ENCODE results near the gene ZCCHC24. TPM values are rescaled to one million over a fixed set of nuclear protein-coding genes. Genes with fewer than 3 reads are reported as not detected.

ZCCHC24 gene
- total and polyA plus RNA-seq, 2 of the 8 experiments (the other 6 are each of a cell fraction or from before 2014, with no cell fraction given) = 3.9 to 6.9 TPM

- DNase-seq (ENCODE audit: low read depth in 1 of 2, low spot score in 2 of 2) (no peak), FAIRE-seq (no peak)
- H3K4me3 ChIP-seq (ENCODE audit: extremely low read depth in 1 of 4, insufficient read depth in 2 of 4, low read depth in 3 of 4, low read length in 4 of 4) = no peak overlapping the region
- no peaks in the 10 kb centered on the region for H3K23me2 ChIP-seq (ENCODE audit: low read depth, low read length)
- no peak overlapping the region for H2AFZ ChIP-seq (ENCODE audit: low read length)
- H4K91ac ChIP-seq (replicated peaks; ENCODE audit: insufficient read length, low read length) = no peak overlapping the region
- no peaks in the 10 kb centered on the region for H3K9me3 ChIP-seq (ENCODE audit: insufficient read depth in 2 of 2, low read depth in 1 of 2, low read length in 1 of 2)
- H3K14ac ChIP-seq (ENCODE audit: insufficient read length) = no peak overlapping the region
- no peak overlapping the region for H3K27ac ChIP-seq (ENCODE audit: low read depth, low read length)
- no peak overlapping the region for H2BK15ac ChIP-seq (ENCODE audit: low read length)
- no peak overlapping the region for H3K18ac ChIP-seq (ENCODE audit: extremely low read depth, low read length)
- H4K20me1 ChIP-seq (replicated peaks in 1 of 2; ENCODE audit: control insufficient read depth in 1 of 2, insufficient read depth in 2 of 2, low read length in 2 of 2) = no peaks in the 10 kb centered on the region
- ChIA-PET CTCF (ENCODE audit: partially characterized antibody) (interaction anchor here (1.3 to 5.8 kb wide), 6 partner anchors 9 to 85 kb away, joined by 3 to 33 read pairs (median 5); no protein-coding TSS in a partner anchor), POLR2A (ENCODE audit: partially characterized antibody) (interaction anchor here (0.6 kb wide), 1 partner anchor 13 kb away, joined by 4 read pairs; no protein-coding TSS in a partner anchor)
- 88% methylated on average over 1 of the region's 1 CpG; no CpG with 5 or more reads in 1 of the 2 experiments for WGBS, 2 experiments (ENCODE audit: extremely low coverage in 1 of 2, insufficient coverage in 1 of 2, insufficient read length in 1 of 2, insufficient replicate concordance in 2 of 2, low coverage in 1 of 2, low lambda C conversion rate in 2 of 2, missing lambda C conversion rate in 1 of 2)
- H3K27me3 ChIP-seq (replicated peaks in 1 of 4; ENCODE audit: control insufficient read depth in 3 of 4, extremely low read depth in 1 of 4, insufficient read depth in 3 of 4, low read length in 3 of 4) = no peaks in the 10 kb centered on the region; a peak in 1 of 7 replicates
- no peaks in the 10 kb centered on the region for H3K79me2 ChIP-seq (ENCODE audit: control insufficient read depth in 1 of 2, insufficient read depth in 2 of 2, low read length in 2 of 2)
- no peaks in the 10 kb centered on the region for H3K4me1 ChIP-seq (replicated peaks in 1 of 4; ENCODE audit: control insufficient read depth in 3 of 4, insufficient read depth in 4 of 4, low read length in 3 of 4)
- H3K4me2 ChIP-seq (ENCODE audit: insufficient read depth in 1 of 2, low read depth in 2 of 2, low read length in 2 of 2) = no peak overlapping the region
- H4K5ac ChIP-seq (ENCODE audit: insufficient read length, low read depth, low read length) = no peak overlapping the region
- no peak overlapping the region for H3K23ac ChIP-seq (ENCODE audit: insufficient read length)
- H3K36me3 ChIP-seq (ENCODE audit: control insufficient read depth in 2 of 4, insufficient read depth in 4 of 4, low read length in 3 of 4) = no peaks in the 10 kb centered on the region
- no peak overlapping the region for H2BK120ac ChIP-seq (replicated peaks; ENCODE audit: low read depth, low read length)
- H3K9ac ChIP-seq (replicated peaks in 1 of 4; ENCODE audit: extremely low read depth in 1 of 4, low read depth in 3 of 4, low read length in 3 of 4) = no peak overlapping the region
- no peak overlapping the region for H2BK20ac ChIP-seq (ENCODE audit: low read length)
- no peaks in the 10 kb centered on the region for H3K79me1 ChIP-seq (ENCODE audit: low read depth, low read length)
- H3K56ac ChIP-seq (replicated peaks; ENCODE audit: insufficient read length, low read depth, low read length) = no peak overlapping the region
- H4K8ac ChIP-seq (ENCODE audit: extremely low read depth, insufficient read depth, low read length) = no peak overlapping the region
- no peak overlapping the region for H2BK12ac ChIP-seq (ENCODE audit: low read depth, low read length)
- no peak overlapping the region for H2BK5ac ChIP-seq (ENCODE audit: low read depth, low read length)
- no peak overlapping the region for H2AK5ac ChIP-seq (ENCODE audit: low read depth, low read length)
- H3K4ac ChIP-seq (replicated peaks; ENCODE audit: insufficient read length, low read depth, low read length) = no peak overlapping the region
- TF ChIP-seq SIRT6 (IDR thresholded peaks at IDR 0.05; ENCODE audit: low read length) (no peak), CBX5 (IDR thresholded peaks at IDR 0.05; ENCODE audit: low read depth, low read length) (no peak), TCF12 (IDR thresholded peaks at IDR 0.05; ENCODE audit: low read depth, low read length) (no peak), SP1 (IDR thresholded peaks at IDR 0.05; ENCODE audit: low read depth, low read length) (no peak), SUZ12 (IDR thresholded peaks at IDR 0.05; ENCODE audit: low read length) (no peak), JUN (IDR thresholded peaks at IDR 0.05; ENCODE audit: low read depth, low read length) (no peak), HDAC2 (IDR thresholded peaks at IDR 0.05; ENCODE audit: borderline replicate concordance in 1 of 2, low read depth in 2 of 2, low read length in 2 of 2) (no peak), RBBP5 (IDR thresholded peaks at IDR 0.05; ENCODE audit: borderline replicate concordance, low read depth, low read length) (no peak), SP4 (IDR thresholded peaks at IDR 0.05; ENCODE audit: low read length) (no peak), MAFK (IDR thresholded peaks at IDR 0.05; ENCODE audit: low read depth, low read length) (no peak), TAF1 (IDR thresholded peaks at IDR 0.05; ENCODE audit: low read depth, low read length) (no peak), EGR1 (IDR thresholded peaks at IDR 0.05; ENCODE audit: borderline replicate concordance, low read depth, low read length) (no peak), RNF2 (IDR thresholded peaks at IDR 0.05; ENCODE audit: borderline replicate concordance, low read depth, low read length, missing control alignments, poor library complexity, severe bottlenecking) (no peak), ZNF274 (IDR thresholded peaks at IDR 0.05; ENCODE audit: borderline replicate concordance, extremely low read depth, low read length) (no peak)
Measured at GRCh38 chr10:79459243-79459642, 13.8 kb upstream of the ZCCHC24 start.
